HG02981 (cell line): ENCODE data around the gene FAM120A.

Experiments used
- ATAC-seq: cut with Tn5 transposase; IDR thresholded peaks from one replicate; pipeline ENCODE4 v1.9.1; 2021; ENCODE audit warnings: mild to moderate bottlenecking, moderate library complexity; ENCODE audit not compliant: unreplicated experiment

The FAM120A gene

GRCh38 chr9:93612052-93612795 lies 160.7 kb downstream of the FAM120A start:
- no peak for ATAC-seq

GRCh38 chr9:93612796-93613154 lies 161.3 kb downstream of the FAM120A start:
- ATAC-seq: no peak

- no peak for ATAC-seq
These were observed 161.7 kb downstream of the FAM120A start for GRCh38 chr9:93613174-93613573.

- no peak for ATAC-seq
These were observed 162.3 kb downstream of the FAM120A start for GRCh38 chr9:93613791-93614190.

- ATAC-seq: no peak
These were observed 163.5 kb downstream of the FAM120A start for GRCh38 chr9:93614830-93615468.
